Esophagus squamous epithelium (tissue), 4 donors: Measurements from ENCODE around the gene TBC1D13.

ENCODE experiments used
- CTCF ChIP-seq, 6 experiments: fragments of 450-650 bp in 4 of 6; fragments of 200-600 bp in 2 of 6; sonication (generic) in 2 of 6; IDR thresholded peaks; one replicate each; pipeline ENCODE4 v1.5.1; 2016 to 2019; ENCODE audit warnings: antibody characterized with exemption in 6 of 6, mild to moderate bottlenecking in 4 of 6, moderate library complexity in 4 of 6
- POLR2A ChIP-seq, 4 donors: fragments of 450-650 bp; IDR thresholded peaks; one replicate each; pipeline ENCODE4 v1.6.1; 2017; ENCODE audit warnings: antibody characterized with exemption in 4 of 4, mild to moderate bottlenecking in 4 of 4, moderate library complexity in 3 of 4

DNA sequence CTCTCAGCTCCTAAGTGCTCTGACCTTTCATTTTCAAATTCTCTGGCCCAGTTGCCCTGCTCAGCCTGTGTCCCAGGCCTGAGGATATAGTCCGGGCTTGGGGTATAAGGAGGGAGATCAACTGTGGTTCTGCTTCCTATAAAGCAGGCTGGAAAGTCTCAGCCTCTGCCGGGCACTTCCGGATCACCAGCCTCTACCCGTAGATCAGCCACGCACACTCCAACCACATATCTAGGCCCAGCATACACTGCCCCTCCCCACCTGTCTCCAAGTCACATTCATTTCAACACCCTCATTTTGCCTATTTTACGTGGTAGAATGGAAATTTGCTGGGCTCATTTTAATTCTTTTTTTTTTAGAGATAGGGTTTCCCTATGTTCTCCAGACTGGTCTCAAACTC is 18.4 kb upstream of the TBC1D13 start:
- TF ChIP-seq POLR2A (IDR thresholded peaks at IDR 0.05), result no peak
- TF ChIP-seq CTCF (IDR thresholded peaks at IDR 0.05), result no peak
